ENCODE results near the gene TXNRD1.
"Not testable (repeated sequence)": the region's sequence is repeated elsewhere in the genome, so short reads cannot be mapped to it uniquely, and the experiment has no call there.

Gene TXNRD1

DNA sequence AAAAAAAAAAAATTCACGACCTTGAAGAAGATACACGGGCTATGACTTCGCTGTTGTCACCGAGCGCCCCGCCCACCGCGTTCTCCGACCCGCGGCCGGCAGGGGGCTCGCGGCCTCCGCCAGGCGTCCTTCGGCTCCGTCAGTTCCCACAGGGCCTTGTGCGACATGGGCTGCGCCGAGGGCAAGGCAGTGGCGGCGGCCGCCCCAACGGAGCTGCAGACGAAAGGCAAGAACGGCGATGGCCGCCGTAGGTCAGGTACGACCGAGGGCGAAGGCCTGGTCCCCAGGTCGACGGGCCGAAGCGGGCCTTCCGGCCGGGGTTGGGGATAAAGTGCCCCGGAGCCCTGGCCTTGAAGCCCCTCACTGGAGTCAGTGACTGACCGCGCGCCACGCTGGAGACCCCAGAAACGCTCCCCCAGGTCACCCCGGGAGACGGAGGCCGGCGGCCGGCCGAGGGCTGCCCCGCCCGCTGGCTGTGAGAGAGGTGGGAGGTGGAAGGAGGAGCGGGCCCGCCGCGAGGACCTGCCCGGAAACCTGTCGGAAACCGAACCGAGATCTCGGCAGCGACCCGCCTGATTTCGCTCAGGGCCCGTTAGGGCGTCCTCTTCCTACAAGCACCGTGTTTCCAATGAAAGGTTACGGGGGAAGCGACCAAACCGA, at the start of gene TXNRD1:
Gene TXNRD1, plus strand, starts transcription at position 142 of the 660 bp plus-strand sequence. Its CDS starts 24 bp downstream, at position 166.
- DNase-seq (ENCODE audit: low read depth) = peak; percentile 46

DNA sequence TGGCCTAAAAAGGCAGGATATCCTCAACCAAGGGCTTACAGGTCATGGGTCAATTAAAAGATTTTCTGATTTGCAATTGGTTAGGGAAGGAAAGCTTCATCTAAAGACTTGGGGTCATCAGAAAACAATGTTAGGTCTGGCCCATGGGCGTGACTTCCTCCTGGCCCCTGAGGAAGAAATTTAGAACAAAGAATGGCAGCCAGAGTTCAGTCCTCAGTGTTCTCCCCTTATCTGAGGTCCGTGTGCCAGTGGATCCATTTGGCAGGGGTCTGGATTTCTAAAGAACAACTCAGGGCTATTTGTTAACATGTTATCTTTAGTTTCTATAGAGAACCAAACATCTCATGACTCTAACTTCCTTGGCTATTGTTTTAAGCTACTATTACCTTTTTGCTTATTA, 49.8 kb upstream of the TXNRD1 start:
- no peak for DNase-seq (ENCODE audit: low read depth)

DNA sequence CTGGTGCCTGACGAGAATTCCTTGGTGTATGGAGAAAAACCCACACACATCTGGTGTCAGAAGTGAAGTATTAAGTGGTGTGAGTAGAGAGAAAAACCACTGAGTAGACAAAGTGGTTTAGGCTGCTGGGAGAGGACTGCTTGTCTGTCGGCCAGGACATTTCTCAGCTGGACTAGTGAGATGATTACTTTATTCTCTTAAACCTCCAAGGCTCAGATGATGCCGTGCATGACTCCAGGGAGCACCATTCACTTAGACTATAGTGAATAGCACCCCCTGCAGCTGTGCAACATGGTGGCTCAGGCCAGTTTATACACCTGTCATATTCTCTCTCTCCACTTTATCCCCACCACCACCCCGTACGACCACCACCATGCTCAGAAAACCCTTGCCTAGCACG, 49.1 kb upstream of the TXNRD1 start:
- peak; percentile 9 for DNase-seq (ENCODE audit: low read depth)

DNA sequence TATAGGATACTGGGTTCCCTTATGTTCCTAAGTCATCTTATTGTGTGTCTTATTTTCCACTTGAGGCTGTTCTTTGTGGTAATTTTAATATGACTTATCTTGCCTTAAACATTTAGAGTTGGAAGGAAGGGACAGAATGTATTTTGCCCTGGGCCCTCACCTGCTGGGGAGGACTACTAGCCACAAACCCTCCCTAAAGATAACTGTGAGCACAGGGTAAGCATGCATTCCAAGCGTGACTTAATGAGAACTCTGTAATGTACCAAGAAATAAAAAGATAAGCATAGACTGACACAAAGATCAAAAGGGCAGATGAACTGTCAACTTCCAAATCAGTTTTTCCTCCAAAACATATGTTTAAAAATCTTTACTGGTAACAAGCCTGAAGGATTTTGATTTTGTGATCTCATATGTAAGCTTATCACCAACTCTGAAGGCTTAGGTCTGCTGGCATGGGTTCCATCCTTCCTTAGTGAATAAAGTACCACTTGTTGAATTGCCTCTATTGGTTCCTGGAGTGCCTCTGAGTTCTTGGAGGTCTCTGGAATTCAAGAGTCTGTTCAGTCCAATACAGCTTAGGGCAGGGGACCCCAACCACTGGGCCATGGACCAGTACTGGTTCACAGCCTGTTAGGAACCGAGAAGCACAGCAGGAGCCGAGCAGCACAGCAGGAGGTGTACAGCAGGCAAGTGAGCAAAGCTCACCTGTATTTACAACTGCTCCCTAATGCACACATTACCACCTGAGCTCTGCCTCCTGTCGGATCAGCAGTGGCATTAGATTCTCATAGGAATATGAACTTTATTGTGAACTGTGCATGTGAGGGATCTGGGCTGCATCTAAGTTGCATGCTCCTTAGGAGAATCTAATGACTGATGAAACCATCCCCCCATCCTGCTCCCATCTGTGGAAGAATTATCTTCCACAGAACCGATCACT, 47.8 kb upstream of the TXNRD1 start:
- DNase-seq (ENCODE audit: low read depth) = no peak

DNA sequence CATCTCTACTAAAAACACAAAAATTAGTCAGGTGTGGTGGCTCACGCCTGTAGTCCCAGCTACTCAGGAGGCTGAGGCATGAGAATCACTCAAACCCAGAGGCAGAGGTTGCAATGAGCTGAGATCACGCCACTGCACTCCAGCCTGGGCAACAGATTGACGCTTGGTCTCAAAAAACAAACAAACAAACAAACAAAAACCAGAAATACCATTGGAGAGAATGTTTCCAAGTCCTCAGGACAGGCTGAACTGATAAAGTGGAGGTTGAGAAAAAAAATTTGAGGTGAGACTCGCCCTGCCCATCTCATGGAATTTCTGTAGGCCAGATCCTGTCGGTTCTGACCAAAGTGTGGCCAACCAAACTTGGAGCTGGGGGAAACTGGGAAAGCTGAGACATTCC, 47.0 kb upstream of the TXNRD1 start:
- DNase-seq (ENCODE audit: low read depth) = no peak

DNA sequence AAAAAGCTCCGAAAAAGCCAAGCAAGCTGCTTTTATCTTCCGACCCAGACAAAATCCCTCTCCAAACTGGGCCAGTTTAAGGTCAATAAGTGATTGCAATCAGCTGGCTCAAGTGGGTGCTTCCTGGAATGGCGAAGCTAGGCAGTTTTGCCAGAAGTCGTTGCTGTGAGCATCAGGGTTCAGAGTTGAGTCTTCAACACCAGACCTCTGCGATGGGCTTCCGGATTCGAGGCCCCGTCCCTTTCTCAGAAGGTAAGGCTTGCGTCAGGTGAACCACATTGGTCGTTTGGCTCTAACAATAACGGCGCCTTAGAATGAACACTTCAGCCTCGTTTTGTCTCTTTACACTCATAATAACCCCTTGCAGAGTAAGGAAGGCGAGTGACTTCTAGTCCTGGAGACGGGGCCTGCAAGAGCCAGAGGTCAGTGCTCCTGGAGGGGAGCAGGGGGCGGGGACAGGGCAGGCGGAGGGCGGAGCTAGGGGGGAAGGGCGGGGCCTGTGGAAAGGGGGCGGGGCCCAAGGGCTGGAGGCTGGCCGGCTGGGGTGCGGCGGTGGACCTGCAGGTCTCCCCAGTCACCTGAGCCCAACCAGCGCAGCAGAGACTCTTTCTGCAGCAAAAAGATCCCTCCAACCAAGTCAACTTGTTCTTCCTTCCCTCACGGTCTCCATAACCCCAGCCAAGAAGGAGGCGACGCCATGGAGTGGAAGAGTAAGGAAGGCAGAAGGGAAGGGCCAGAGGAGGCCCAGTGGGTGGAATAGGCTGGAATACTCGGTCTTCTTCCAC, 43.6 kb upstream of the TXNRD1 start:
- DNase-seq (ENCODE audit: low read depth) = no peak

DNA sequence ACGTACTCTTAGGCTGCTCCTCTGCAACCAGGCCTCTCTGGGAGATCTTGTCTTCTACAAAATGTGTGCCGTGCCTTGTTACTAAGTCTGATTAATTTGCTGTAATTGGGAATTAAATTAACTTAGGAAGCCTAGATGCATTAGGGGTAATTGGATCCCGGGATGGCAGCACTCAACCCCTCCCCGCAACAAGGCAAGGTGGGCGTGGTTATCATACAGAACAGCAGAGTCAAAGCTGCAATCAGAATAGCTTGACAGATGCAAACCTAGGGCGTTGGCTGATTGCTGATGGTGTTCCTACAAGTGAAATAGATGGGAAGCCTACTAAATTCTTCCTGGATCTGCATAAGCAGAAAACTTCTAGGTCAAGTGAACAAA, 43.0 kb upstream of the TXNRD1 start:
- no peak for DNase-seq (ENCODE audit: low read depth)

DNA sequence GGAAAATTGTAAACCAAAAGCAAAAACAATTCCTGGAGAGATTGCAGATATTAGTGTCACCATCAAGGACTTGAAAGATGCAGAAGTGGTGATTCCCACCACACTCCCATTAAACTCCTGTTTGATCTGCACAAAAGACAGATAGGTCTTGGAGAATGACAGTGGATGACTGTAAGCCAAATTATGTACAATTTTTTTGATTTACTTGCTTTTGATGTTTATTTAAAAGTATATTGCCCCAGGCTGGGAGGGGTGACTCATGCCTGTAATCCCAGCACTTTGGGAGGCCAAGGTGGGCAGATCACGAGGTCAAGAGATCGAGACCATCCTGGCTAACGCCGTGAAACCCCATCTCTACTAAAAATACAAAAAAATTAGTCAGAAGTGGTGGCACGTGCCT, 41.8 kb upstream of the TXNRD1 start:
- DNase-seq (ENCODE audit: low read depth) = not testable (repeated sequence)

DNA sequence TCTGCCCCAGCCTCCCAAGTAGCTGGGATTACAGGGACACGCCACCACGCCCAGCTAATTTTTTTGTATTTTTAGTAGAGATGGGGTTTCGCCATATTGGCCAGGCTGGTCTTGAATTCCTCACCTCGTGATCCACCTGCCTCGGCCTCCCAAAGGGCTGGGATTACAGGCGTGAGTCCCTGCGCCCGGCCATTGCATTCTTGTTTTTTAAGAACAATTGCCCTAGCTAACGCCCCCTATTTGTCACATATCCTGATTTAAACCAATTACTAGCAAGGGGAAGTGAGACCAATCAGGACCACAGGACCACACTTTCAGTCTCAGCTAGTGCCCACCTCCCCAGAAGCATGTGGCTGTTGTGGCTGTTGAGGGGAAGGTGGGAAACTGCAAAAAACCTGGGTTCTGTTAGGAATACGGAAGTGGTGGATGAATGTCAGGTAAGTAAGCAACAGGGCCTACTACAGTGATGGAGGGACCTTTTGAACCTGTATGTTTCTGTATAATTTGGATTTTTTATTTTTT, 39.8 kb upstream of the TXNRD1 start:
- DNase-seq (ENCODE audit: low read depth) = no peak

DNA sequence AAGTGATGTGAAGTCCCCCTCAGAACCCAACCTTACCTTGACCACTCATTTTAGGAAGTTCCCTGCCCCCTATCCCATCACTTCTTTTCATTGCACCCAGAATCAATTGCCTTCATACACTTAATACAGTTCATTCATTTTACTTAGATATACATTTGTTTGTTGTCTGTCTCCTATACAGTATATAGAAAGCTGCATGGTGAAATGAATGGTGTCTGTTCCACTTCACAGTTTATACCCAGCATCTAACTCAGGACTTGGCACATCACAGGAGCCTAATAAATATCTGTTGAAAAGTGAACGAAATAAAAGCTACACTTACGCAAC, 38.3 kb upstream of the TXNRD1 start:
- no peak for DNase-seq (ENCODE audit: low read depth)

DNA sequence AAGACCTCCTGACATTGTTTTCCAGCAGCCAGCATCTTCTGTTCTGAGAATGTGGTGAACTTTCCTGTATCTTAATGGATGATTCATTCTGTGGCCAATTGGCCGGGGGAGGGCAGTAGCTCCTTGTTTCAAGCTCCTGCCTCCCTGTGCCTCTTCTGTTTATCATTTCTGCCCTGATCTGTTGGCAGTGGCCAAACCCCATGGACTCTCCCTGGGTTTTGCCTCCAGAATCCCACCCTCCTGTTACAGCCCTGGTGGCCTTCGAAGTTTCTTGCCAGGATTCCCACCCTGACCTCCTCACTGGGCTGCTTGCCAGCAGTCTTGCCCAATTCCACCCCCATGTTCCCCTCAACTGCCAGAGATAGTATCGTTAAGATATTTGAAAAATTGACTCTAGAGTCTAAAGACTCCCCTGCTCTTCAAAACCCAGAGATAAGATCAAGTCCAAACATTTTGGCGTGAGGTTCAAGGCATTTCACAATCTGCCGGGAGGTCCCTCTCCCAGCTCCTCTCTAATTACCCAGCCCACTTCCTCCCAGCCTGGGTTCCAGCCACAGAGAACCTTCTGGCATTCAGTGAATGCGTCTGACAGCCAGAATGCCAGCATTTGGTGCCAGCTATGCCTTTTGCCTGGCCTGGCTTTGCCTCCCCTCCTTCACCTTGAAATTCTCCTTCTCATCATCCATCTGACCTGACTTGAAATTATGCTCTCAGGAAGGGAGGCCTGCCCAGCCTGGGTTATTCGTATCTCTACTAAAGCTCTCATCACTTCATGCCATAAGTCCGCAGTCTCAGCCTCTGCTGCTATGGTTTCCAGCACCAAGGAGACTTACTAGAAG, 37.7 kb upstream of the TXNRD1 start:
- peak; percentile 97 for DNase-seq (ENCODE audit: low read depth)

DNA sequence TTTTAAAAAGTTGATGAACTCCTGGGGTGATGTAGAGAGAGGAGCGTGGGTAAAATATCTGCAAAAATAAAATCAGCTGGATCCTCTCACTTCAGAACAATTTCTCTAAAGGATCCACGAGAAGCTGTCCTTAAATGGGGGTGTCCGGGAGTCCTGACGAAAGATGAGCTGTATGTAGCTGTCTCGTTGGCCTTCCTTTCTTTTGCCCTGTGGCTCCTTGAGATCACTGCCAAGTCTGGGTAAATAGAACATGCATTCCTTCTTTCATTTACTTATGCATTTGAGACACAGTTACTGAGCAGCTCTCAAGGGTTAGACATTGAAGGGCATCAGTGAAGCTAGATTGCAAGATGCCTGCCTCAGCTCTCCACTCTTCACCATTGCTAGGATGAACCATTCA, 35.2 kb upstream of the TXNRD1 start:
- no peak for DNase-seq (ENCODE audit: low read depth)

DNA sequence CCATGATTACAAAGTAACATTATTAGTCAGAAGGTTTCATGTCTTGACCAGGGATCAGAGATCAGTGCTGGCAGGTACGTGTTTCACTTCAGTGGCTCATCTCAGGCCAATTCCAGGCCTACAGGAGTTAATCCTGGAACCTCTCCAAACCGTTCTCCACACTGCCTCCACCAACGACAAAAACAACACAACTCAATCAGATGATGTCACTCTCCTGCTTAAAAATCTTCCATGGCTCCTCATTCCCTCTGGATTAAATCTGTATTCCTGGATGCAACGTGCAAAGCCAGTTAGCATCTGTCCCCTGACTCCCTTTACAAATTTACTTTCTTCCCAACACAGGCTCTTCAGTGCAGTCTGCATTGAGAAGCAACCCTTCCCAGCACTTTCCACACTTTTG, 34.3 kb upstream of the TXNRD1 start:
- peak; percentile 27 for DNase-seq (ENCODE audit: low read depth)

DNA sequence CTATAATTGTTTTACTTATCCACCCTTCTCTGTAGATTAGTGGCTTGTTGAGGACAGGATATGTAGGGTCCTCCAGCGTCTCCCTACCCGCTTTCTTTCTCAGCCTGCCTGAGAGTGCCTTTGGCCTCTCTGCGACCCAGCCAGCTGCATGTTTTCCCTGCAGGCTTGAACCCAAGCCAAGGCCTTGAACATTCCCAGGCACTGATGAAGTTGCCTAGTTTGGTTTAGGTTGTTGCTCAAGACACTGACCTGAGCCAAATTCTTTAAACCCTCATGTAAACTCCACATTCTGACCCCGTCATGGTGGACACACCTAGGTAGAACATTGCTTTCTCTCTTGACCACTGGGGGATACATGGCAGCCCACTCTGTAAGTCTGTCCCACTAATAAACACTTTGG, 33.4 kb upstream of the TXNRD1 start:
- peak; percentile 89 for DNase-seq (ENCODE audit: low read depth)

DNA sequence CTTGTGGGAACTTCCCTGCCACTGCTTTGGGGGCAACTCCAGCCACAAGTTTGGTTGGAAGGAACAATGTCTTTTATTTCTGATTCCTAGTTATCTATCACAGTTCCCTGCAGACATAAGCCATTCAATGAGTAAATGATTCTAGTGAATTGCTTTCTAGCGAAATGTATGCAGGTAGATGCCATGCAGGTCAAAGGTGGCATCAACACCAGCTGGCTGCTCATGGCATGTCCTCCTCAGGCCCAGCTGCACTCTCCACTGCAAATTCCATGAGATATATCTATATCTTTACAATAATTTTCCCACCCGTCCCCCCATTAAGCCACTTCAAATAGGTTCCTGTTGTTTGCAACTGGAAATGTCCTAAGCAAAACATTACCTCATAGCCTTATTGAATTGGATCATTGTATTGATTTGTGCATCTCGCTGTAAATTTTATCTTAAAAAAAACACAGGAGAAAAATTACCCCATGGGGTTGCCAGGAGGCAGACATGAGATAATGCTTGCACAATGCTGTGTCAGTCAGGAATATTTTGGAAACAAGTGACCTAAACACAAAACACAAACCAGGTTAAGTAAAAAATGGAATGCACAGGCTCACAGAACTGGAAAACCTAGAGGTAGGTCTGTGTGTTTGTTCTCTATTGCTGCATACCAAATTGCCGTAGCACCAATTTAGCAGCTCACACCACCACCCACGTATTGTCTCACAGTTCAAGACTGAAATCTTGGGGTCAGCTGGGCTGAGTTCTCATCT, 32.8 kb upstream of the TXNRD1 start:
- DNase-seq (ENCODE audit: low read depth) = no peak

DNA sequence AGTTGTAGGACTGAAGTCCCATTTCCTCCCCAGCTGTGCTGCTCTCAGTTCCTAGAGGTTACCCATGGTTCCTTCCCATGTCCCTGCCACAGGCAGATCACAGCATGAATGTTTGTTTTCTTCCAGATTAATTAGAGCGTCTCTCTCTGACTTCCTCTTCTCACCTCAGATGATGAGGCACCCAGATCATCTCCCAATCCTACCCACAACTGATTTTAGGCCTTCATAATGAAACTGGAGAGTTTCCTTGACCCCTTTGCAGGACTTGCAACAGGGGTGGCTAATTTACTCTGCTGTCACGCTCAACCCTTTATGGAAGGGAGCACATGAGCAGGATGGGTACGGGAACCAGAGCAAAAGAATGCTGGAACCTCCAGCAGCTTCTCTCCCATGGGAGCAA, 32.1 kb upstream of the TXNRD1 start:
- no peak for DNase-seq (ENCODE audit: low read depth)

DNA sequence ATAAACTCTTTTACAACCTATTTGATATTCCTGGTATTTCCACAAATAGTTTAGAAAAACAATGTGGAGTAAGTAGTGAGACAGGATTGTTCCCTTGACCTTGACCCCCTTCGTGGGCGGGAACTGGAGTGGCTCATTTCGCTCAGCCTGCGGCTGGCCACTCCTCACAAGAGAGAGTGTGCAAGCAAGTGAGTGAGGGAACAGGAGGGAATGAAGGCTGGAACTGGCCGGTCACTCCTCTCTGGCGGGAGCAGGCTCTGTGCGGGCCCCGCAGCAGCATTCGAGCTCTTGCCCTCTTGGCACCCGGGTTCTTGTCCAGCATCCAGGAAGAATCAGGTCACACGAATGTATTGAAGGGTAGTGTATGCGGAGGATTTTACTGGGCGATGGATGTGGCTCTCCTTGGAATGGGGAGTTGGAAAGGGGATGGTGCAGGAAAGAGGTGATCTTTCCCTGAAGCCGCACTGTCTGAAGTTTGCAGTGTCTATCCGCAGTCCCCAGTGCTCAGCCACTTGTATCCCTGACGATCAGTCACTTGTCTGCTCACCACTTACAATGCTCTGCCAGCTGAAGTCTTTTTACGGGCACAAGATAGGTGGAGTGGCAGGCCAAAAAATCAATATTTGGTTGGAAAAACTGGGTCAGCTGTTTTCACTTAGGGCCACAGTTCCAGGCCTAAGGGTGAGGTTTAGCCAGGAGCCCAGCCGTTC, 28.0 kb upstream of the TXNRD1 start:
- DNase-seq (ENCODE audit: low read depth) = no peak

DNA sequence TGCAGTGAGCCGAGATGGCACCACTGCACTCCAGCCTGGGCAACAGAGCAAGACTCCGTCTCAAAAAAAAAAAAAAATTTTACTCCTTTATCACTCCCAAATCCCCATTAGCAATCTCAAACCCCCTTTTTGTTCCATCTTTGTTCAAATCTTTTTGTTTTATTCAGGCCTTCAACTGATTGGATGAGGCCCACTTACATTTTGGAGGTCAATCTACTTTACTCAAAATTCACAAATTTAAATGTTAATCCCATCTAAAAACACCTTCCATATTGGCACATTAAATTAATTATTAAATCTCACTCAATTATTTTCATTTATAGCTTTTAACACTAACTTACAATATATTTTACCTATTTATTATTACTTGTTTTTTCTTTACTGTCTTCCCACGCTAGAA, 27.0 kb upstream of the TXNRD1 start:
- no peak for DNase-seq (ENCODE audit: low read depth)

DNA sequence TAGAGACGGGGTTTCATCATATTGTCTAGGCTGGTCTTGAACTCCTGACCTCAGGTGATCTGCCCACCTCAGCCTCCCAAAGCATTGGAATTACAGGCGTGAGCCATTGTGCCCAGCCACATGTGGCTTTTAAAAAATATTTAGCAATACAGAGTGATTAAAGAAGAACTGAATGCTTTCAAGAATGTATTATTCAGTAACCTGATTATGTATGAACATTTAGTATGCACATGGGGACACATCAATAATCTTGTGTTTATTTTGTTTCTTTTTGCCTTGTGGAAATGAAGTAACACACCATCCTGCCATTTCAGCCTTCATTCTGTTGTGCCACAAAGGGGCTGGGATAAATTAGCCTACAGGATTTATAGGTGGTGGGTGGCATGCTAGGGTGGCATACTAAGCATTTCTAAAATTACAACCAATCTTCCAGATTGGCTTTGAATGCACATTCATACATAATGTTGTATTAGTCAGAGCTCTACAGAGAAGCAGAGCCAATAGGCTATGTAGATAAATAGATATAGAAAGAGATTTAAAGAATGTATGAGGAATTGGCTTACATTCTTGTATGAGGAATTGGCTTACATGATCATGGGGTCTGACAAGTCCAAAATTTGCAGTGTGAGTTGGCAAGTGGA, 25.5 kb upstream of the TXNRD1 start:
- DNase-seq (ENCODE audit: low read depth) = no peak
